ENCODE results near the gene SH2D3C. TPM values are rescaled to one million over a fixed set of nuclear protein-coding genes. Genes with fewer than 3 reads are reported as not detected.

The SH2D3C gene
- polyA plus RNA-seq, 1 experiment: 0.04 TPM

GRCh38 chr9:127689329-127690000 lies 89.0 kb downstream of the SH2D3C start:
- Histone ChIP-seq H3K27me3 (ENCODE audit: control insufficient read depth, insufficient read depth, low read length) (no peaks in the 10 kb centered on the region), H3K4me3 (ENCODE audit: low read depth, low read length) (no peak overlapping the region), H3K36me3 (ENCODE audit: control insufficient read depth, insufficient read depth, low read length) (peaks cover 6% of the 10 kb centered on the region; the same call in 1 of the 2 replicates)
- CTCF ChIA-PET: no interaction called here
- no peak for TF ChIP-seq CTCF (IDR thresholded peaks at IDR 0.05; ENCODE audit: insufficient read depth, low read depth, low read length)
- POLR2A ChIA-PET: no interaction called here
- DNase-seq (ENCODE audit: low read depth): no peak

Other genes with a start within 250 kb of the SH2D3C start
- 16.2 and 18.1 TPM in 2 replicates for gene STXBP1, start 166.4 kb downstream of the SH2D3C start, polyA plus RNA-seq (2011; rRNA removed)
- gene CFAP157, start 71.7 kb downstream of the SH2D3C start, polyA plus RNA-seq (2011; rRNA removed): 0.11 TPM in 1 of 2 replicates, not detected in the other
- 14.6 and 21.1 TPM in 2 replicates for gene PTRH1, start 63.0 kb downstream of the SH2D3C start, polyA plus RNA-seq (2011; rRNA removed)
- gene TTC16, start 62.6 kb downstream of the SH2D3C start, polyA plus RNA-seq (2011; rRNA removed): 0.02 and 0.07 TPM in 2 replicates
- 4.8 and 8.0 TPM in 2 replicates for gene TOR2A, start 43.4 kb downstream of the SH2D3C start, polyA plus RNA-seq (2011; rRNA removed)
- 34.4 and 35.6 TPM in 2 replicates for gene CDK9, start 7.4 kb upstream of the SH2D3C start, polyA plus RNA-seq (2011; rRNA removed)
- gene FPGS, start 24.2 kb upstream of the SH2D3C start, polyA plus RNA-seq (2011; rRNA removed): 27.9 and 61.9 TPM in 2 replicates
- gene ENG, start 76.0 kb upstream of the SH2D3C start, polyA plus RNA-seq (2011; rRNA removed): 23.3 and 44.6 TPM in 2 replicates
- 65.1 and 102 TPM in 2 replicates for gene AK1, start 99.0 kb upstream of the SH2D3C start, polyA plus RNA-seq (2011; rRNA removed)
- 48.5 and 78.3 TPM in 2 replicates for gene ST6GALNAC6, start 120.9 kb upstream of the SH2D3C start, polyA plus RNA-seq (2011; rRNA removed)
- 21.4 and 35.5 TPM in 2 replicates for gene ST6GALNAC4, start 138.4 kb upstream of the SH2D3C start, polyA plus RNA-seq (2011; rRNA removed)
- 1.9 and 2.3 TPM in 2 replicates for gene PIP5KL1, start 152.1 kb upstream of the SH2D3C start, polyA plus RNA-seq (2011; rRNA removed)
- gene DPM2, start 159.2 kb upstream of the SH2D3C start, polyA plus RNA-seq (2011; rRNA removed): 35.0 and 55.3 TPM in 2 replicates
- gene EEIG1, start 202.3 kb upstream of the SH2D3C start, polyA plus RNA-seq (2011; rRNA removed): 7.3 and 26.6 TPM in 2 replicates